LNCaP clone FGC (cell line): ENCODE results near the gene GPATCH3.

Experiments used
- DNase-seq: peaks from one replicate; pipeline ENCODE4 v3.0.0-alpha.2; 2011; ENCODE audit warnings: low read depth
- H3K4me3 ChIP-seq: 2 replicates; pipeline ENCODE4 v1.5.1; 2011; ENCODE audit warnings: mild to moderate bottlenecking, low read depth, low read length, control low read depth
- CTCF ChIP-seq: IDR thresholded peaks from 2 replicates; pipeline ENCODE4 v1.5.1; 2012; ENCODE audit warnings: mild to moderate bottlenecking; ENCODE audit not compliant: control insufficient read depth, insufficient read depth; ENCODE audit errors: extremely low read depth

Gene GPATCH3

GRCh38 chr1:26854906-26855305, 45.4 kb downstream of the GPATCH3 start:
- no peak for TF ChIP-seq CTCF
- DNase-seq, result no peak
- H3K4me3 ChIP-seq, result no peak overlapping the region

GRCh38 chr1:26853600-26853999, 46.7 kb downstream of the GPATCH3 start:
- TF ChIP-seq CTCF, result no peak
- DNase-seq, result no peak
- no peak overlapping the region for H3K4me3 ChIP-seq

- TF ChIP-seq CTCF, result peak; percentile 79
- no peak overlapping the region for H3K4me3 ChIP-seq
- no peak for DNase-seq
These were observed 47.1 kb downstream of the GPATCH3 start for GRCh38 chr1:26853156-26853555.

GRCh38 chr1:26852701-26853100, 47.6 kb downstream of the GPATCH3 start:
- no peak for TF ChIP-seq CTCF
- no peak overlapping the region for H3K4me3 ChIP-seq
- DNase-seq, result no peak

GRCh38 chr1:26851106-26851684, 49.1 kb downstream of the GPATCH3 start:
- no peak overlapping the region for H3K4me3 ChIP-seq
- no peak for TF ChIP-seq CTCF
- no peak for DNase-seq

- no peak for TF ChIP-seq CTCF
- H3K4me3 ChIP-seq, result no peak overlapping the region
- no peak for DNase-seq
These were observed 51.1 kb downstream of the GPATCH3 start for GRCh38 chr1:26848941-26849774.
